Left kidney (tissue), 2 donors: ENCODE data around the gene NOL11. TPM values are rescaled to one million over a fixed set of nuclear protein-coding genes. Genes with fewer than 3 reads are reported as not detected.
"Not testable (repeated sequence)": the region's sequence is repeated elsewhere in the genome, so short reads cannot be mapped to it uniquely, and the experiment has no call there.

Experiments used
- DNase-seq: peaks from one replicate; pipeline ENCODE4 v3.0.0-alpha.2; 2013
- polyA plus RNA-seq: library from polyadenylated mRNA; unstranded; fragments of 120-200 nt; gene quantifications from one replicate; pipeline ENCODE4 v1.2.1, GENCODE V29; 2013; ENCODE audit not compliant: insufficient read length

Gene NOL11
- polyA plus RNA-seq, 1 donor: 109 TPM

- not testable (repeated sequence) for DNase-seq
Measured at GRCh38 chr17:67752160-67752559, 34.4 kb downstream of the NOL11 start.

- no peak for DNase-seq
Measured at GRCh38 chr17:67753026-67753425, 35.3 kb downstream of the NOL11 start.

DNA sequence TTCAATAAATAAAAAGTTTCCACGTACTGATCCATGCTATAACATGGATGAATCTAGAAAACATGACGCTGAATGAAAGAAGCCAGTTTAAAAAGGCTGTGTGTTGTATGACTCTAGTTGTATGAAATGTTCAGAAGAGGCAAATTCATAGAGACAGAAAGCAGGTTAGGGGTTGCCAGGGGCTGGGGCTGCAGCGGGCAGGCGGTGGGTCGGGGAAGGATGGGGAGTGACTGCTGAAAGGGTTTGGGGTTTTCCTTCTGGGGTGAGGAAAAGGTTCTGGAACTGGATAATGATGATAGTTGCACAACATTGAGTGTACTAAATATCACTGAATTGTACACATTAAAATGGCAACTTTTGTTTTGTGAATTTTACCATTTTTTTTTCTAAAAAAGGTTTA is 36.3 kb downstream of the NOL11 start:
- no peak for DNase-seq

- not testable (repeated sequence) for DNase-seq
Measured at GRCh38 chr17:67754686-67755085, 37.0 kb downstream of the NOL11 start.

DNA sequence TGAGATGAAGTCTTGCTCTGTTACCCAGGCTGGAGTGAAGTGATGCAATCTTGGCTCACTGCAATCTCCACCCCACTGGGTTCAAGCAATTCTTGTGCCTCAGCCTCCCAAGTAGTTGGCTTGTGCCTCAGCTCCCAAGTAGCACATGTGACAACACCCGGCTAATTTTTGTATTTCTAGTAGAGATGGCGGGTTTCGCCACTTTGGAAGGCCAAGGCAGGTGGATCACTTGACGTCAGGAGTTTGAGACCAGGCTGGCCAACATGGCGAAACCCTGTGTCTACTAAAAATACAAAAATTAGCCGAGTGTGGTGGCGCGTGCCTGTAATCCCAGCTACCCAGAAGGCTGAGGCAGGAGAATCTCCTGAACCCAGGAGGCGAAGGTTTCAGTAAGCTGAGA is 39.0 kb downstream of the NOL11 start:
- not testable (repeated sequence) for DNase-seq

DNA sequence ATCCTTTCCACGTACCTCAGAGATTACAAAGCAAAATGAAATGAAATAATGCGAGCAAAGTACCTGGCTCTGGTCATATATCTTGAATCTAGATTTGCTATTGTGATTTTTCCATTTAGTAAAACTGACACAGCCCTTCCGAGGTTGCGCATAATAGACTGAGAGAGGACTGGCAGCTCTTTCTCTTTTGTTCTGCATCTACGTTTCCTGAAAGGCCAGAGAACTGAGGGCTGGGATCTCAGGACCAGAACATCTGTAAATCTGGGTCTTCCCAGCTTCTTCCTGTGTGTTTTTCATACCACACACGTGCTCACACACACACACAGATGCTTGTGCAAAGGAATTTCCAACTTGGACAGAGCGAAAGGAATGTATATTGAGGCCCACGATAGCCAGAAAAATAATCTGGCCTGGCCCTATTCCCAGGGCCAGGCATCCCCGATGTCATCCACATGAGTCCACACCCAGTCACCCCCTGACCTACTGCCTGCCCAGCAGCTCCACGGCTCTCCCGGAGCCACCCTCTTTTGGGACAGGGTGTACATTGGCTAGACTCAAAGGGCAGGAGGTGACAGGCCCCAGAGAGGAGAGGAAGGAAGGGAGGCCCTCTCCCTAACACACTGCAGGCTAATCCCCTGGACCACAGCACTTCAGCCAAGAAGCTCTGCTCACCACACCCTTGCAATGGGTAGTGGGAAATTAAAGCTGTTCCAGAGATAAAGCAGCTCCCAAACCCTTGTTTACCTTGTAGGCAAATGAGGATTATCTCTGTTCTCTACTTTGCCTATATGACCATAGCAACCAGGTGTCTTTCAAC is 41.8 kb downstream of the NOL11 start:
- DNase-seq: no peak

DNA sequence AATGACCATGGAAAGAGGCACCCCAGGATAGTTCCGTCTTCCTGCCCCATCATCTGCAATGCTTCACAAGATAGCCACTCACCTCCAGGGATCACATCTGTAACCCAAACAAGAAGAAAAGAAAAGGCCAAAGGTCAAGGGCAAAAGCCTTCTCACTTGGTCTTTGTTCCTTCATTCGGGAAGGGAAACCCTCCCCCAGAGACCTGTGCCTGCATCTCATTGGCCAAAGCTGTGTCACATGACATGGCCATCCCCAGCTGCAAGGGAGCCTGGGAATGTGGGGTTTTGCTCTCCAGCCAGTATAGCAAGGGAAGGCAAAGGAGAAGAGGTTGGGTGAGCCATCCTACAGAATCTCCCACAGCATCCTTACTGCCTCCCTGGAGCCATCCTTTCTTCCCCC is 47.9 kb downstream of the NOL11 start:
- DNase-seq: no peak

- DNase-seq: no peak
Measured at GRCh38 chr17:67769231-67769630, 51.5 kb downstream of the NOL11 start.

- DNase-seq: no peak
Measured at GRCh38 chr17:67770539-67770938, 52.8 kb downstream of the NOL11 start.

GRCh38 chr17:67772679-67773078 is 54.9 kb downstream of the NOL11 start:
- no peak for DNase-seq

DNA sequence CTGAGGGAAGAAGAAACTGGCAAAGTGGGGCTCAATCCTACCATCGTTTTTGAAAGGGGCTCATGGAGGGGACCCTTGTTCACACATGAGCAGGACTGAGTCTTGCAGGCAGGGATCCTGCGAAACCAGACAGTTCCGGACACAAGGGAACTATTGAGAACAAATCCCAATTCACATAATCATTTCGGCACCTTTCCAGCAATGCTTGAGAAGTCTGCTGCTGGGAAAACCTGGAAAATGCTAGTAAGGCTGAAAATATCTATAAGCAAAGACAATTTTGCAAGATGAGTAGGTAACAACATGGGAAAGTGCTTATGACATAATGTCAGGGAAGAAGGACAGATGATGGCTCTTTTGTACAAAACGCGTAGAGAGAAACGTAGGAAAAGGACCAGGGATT is 55.5 kb downstream of the NOL11 start:
- DNase-seq: no peak

DNA sequence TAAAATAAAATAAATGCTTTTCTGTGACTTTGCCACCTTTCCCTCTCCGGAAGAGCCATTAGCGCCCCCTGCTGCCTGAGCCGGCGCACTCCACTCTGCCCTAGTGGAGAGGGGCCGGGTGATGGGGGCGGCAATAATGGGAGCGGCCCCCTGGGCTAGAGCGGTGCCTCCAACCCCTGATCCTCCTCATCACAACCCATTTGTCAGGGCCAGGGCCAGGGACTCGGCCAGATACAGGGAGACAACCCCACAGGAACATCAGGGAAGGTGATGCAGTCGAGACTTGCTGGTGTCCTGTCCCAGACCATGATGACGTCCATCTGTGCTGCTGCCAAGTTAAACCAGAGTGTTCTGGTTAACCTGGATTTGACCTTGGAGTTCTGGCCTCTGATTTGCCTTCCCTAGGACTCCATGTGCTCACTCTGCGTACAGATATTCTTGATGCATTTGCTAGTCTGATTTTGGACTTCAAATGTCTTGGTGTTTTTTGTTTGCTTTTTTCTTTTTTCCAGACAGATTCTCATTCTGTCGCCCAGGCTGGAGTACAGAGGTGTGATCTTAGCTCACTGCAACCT is 61.4 kb downstream of the NOL11 start:
- DNase-seq: no peak

DNA sequence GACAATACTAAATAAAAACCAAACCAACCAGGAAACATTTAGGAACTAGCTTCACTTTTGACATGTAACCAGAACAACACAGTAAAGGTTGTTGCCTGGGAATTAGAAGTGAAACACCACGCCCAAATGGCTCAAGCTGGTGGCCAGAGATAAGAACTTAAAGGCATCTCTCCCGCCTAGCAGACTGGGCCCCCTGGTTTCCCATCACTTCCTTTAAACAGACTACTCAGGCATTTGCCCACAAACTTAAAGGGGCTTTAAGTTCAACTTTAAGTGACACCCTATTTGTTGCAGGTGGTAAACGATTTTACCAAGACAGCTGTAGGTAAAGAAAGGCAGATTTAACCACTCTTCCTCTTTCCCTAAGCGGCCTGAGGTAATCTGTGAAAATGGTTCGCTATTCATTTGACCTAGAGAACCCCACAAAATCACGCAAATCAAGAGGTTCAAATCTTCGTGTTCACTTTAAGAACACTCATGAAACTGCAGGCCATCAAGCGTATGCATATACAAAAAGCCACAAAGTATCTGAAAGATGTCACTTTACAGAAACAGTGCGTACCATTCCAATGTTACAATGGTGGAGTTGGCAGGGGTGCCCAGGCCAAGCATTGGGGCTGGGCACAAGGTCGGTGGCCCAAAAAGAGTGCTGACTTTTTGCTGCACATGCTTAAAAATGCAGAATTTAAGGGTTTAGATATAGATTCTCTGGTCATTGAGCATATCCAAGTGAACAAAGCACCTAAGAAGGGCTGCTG is 66.8 kb downstream of the NOL11 start:
- no peak for DNase-seq

DNA sequence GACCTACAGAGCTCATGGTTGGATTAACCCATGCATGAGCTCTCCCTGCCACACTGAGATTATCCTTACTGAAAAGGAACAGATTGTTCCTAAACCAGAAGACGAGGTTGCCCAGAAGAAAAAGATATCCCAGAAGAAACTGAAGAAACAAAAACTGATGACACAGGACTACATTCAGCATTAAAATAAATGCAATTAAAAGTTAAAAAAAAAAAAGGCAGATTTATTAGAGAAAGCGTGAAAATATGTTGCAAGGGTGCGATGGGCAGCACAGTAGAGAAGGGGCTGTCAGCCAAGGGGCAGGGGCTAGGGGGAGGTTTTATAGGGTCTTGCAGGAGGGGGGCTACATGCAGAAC is 67.4 kb downstream of the NOL11 start:
- no peak for DNase-seq

DNA sequence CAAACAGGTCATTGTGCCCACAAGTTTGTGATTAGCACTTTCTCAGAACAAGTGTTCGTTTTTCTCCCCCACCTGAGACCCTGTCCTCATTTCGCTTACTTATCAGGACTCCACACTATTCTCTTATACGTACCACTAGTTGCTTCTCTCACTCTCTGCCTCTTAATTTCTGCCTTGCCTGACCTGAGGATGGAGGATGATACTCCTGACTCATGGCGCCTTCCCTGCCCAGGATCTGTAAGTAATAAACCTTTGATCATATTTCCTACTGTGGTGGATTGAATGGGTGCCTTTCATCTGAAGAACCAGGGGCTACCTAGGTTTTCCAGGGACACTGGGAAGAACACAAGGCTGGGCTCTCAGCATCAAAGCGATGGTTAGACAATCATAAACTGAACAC is 67.8 kb downstream of the NOL11 start:
- DNase-seq: no peak

Other genes starting within 250 kb of the NOL11 start
- 145 TPM for gene BPTF, start 107.6 kb downstream of the NOL11 start, polyA plus RNA-seq